ENCODE data around the gene SETBP1.

The SETBP1 gene

DNA sequence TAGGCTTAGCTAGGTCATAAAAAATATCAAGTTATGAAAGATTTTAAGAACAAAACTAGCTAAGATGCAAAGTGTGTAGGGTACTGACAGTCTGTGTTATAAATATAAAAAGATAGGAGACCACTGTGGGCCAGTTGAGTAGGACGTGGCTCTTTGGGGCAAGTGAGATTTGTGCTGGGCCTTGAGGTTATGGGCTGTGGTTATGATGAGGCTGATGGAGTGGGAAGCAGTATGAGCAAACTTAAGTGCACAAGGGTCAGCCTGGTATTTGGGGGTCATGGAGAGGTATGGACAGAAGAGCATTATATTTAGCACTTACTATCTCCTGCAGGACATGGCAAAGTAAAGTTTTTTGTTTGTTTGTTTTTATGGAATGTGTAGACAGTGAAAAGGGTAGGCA lies 70.1 kb downstream of the SETBP1 start:
- H3K9me3 ChIP-seq (ENCODE audit: control insufficient read depth, low read depth, low read length): no peaks in the 10 kb centered on the region
- no peaks in the 10 kb centered on the region for H3K36me3 ChIP-seq (ENCODE audit: control insufficient read depth, low read depth, low read length)
- H3K4me3 ChIP-seq (ENCODE audit: low read length): no peak overlapping the region
- H3K27me3 ChIP-seq (ENCODE audit: control insufficient read depth, insufficient read depth, low read length): no peaks in the 10 kb centered on the region
- no peak overlapping the region for H3K27ac ChIP-seq (ENCODE audit: low read length)
- no peaks in the 10 kb centered on the region for H3K4me1 ChIP-seq (ENCODE audit: control insufficient read depth, low read depth, low read length)
- H3K9ac ChIP-seq (ENCODE audit: low read length): no peak overlapping the region

GRCh38 chr18:44754567-44754966 lies 73.9 kb downstream of the SETBP1 start:
- no peaks in the 10 kb centered on the region for H3K4me1 ChIP-seq (ENCODE audit: control insufficient read depth, low read depth, low read length)

DNA sequence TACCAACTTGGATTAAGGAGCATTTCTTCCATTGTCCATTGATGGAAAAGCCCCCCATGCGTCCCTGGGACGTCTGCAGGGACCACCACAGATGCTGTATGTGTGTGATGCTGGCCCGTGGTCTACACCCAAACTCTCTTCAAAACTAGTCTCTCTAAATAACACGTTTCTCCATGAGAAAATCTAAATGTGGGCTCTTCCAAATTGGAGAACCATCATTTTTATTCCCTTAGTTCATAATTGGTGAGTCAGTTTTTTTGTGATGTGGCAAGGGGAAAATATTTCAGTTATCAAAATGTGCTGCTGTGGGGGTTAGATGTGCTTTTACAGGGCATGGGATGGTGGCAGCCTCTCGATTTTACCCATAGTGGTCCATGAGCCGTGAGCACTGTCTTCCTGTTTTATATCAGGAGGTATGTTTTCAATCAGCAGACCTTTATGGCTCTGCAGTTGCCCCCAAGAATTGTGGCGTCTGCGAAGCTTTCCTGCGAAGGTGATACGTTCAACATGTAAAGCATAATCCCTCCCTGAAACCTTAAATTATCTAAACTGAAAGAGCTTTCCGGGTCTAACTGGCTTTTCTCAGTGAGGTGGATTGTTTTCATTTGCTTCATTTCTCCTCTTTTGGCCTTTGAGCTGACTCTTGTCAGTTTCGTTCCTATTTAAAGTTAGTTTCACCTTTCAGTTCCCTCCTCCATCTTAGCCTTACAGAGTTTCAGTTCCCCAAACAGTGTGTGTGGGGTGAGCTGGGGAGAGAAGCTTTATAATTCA lies 78.4 kb downstream of the SETBP1 start:
- Histone ChIP-seq H3K9ac (ENCODE audit: low read length) (no peak overlapping the region), H3K27ac (ENCODE audit: low read length) (no peak overlapping the region)

More at GRCh38 chr18:44754567-44754966, 73.9 kb downstream of the SETBP1 start:
- Histone ChIP-seq H3K9me3 (ENCODE audit: control insufficient read depth, low read depth, low read length) (no peaks in the 10 kb centered on the region), H3K4me3 (ENCODE audit: low read length) (no peak overlapping the region), H3K36me3 (ENCODE audit: control insufficient read depth, low read depth, low read length) (no peaks in the 10 kb centered on the region), H3K27me3 (ENCODE audit: control insufficient read depth, insufficient read depth, low read length) (no peaks in the 10 kb centered on the region), H3K9ac (ENCODE audit: low read length) (no peak overlapping the region), H3K27ac (ENCODE audit: low read length) (no peak overlapping the region)

GRCh38 chr18:44759925-44760342 lies 79.2 kb downstream of the SETBP1 start:
- no peak overlapping the region for H3K4me3 ChIP-seq (ENCODE audit: low read length)
- H3K9me3 ChIP-seq (ENCODE audit: control insufficient read depth, low read depth, low read length): no peaks in the 10 kb centered on the region
- H3K9ac ChIP-seq (ENCODE audit: low read length): no peak overlapping the region
- H3K27me3 ChIP-seq (ENCODE audit: control insufficient read depth, insufficient read depth, low read length): no peaks in the 10 kb centered on the region
- H3K36me3 ChIP-seq (ENCODE audit: control insufficient read depth, low read depth, low read length): no peaks in the 10 kb centered on the region
- no peak overlapping the region for H3K27ac ChIP-seq (ENCODE audit: low read length)
- H3K4me1 ChIP-seq (ENCODE audit: control insufficient read depth, low read depth, low read length): no peaks in the 10 kb centered on the region

More for the DNA sequence above, 78.4 kb downstream of the SETBP1 start:
- Histone ChIP-seq H3K9me3 (ENCODE audit: control insufficient read depth, low read depth, low read length) (no peaks in the 10 kb centered on the region), H3K4me3 (ENCODE audit: low read length) (no peak overlapping the region), H3K4me1 (ENCODE audit: control insufficient read depth, low read depth, low read length) (no peaks in the 10 kb centered on the region), H3K27me3 (ENCODE audit: control insufficient read depth, insufficient read depth, low read length) (no peaks in the 10 kb centered on the region), H3K36me3 (ENCODE audit: control insufficient read depth, low read depth, low read length) (no peaks in the 10 kb centered on the region)

- peaks cover 8% of the 10 kb centered on the region for H3K4me1 ChIP-seq (ENCODE audit: control insufficient read depth, low read depth, low read length)
- no peaks in the 10 kb centered on the region for H3K27me3 ChIP-seq (ENCODE audit: control insufficient read depth, insufficient read depth, low read length)
- H3K27ac ChIP-seq (ENCODE audit: low read length): no peak overlapping the region
- H3K9me3 ChIP-seq (ENCODE audit: control insufficient read depth, low read depth, low read length): no peaks in the 10 kb centered on the region
- H3K9ac ChIP-seq (ENCODE audit: low read length): no peak overlapping the region
- H3K4me3 ChIP-seq (ENCODE audit: low read length): no peak overlapping the region
- H3K36me3 ChIP-seq (ENCODE audit: control insufficient read depth, low read depth, low read length): no peaks in the 10 kb centered on the region
These were observed 81.1 kb downstream of the SETBP1 start for GRCh38 chr18:44761812-44762211.

DNA sequence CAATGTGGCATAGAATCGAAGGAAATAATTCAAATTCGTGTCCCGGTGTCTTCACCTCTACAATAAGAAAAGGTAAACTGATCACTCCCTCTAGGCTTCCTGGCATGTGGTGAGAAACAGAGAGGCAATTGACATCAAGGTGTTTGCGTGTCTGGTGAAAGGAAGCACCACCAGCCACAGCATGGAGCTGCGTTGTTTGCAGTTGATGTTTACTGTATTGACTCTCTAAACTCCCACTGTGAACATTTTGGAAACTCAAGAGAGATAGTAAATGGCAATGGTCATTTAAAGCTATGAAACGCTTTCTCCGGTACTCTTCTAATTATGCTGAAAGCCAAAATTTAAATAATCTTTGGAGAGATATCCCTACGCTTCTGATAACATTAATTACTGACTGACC lies 82.6 kb downstream of the SETBP1 start:
- Histone ChIP-seq H3K9me3 (ENCODE audit: control insufficient read depth, low read depth, low read length) (no peaks in the 10 kb centered on the region), H3K36me3 (ENCODE audit: control insufficient read depth, low read depth, low read length) (no peaks in the 10 kb centered on the region), H3K9ac (ENCODE audit: low read length) (no peak overlapping the region), H3K4me3 (ENCODE audit: low read length) (no peak overlapping the region), H3K27me3 (ENCODE audit: control insufficient read depth, insufficient read depth, low read length) (no peaks in the 10 kb centered on the region), H3K27ac (ENCODE audit: low read length) (no peak overlapping the region), H3K4me1 (ENCODE audit: control insufficient read depth, low read depth, low read length) (peaks cover 14% of the 10 kb centered on the region)

DNA sequence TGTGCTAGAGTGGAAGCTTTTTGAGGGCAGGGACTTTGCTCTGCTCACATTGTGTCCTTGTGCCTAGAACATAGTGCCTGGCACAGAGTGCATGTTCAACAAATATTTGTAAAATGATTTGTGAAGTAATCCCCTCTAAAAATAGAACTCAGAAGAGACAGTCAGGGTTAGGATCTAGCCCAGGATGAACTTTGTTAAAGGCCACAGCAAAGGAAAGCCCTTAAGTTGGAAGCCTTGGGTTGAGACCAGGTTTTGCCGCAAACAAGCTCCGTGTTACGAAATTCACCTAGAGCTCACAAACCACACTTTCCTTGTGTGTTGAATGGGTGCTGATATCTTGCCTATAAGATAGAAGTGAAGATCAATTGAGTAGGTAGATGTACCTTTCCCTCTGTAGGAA lies 84.2 kb downstream of the SETBP1 start:
- Histone ChIP-seq H3K9me3 (ENCODE audit: control insufficient read depth, low read depth, low read length) (no peaks in the 10 kb centered on the region), H3K36me3 (ENCODE audit: control insufficient read depth, low read depth, low read length) (no peaks in the 10 kb centered on the region), H3K4me3 (ENCODE audit: low read length) (no peak overlapping the region)

GRCh38 chr18:44765456-44765855 lies 84.8 kb downstream of the SETBP1 start:
- H3K36me3 ChIP-seq (ENCODE audit: control insufficient read depth, low read depth, low read length): no peaks in the 10 kb centered on the region
- no peaks in the 10 kb centered on the region for H3K27me3 ChIP-seq (ENCODE audit: control insufficient read depth, insufficient read depth, low read length)
- H3K27ac ChIP-seq (ENCODE audit: low read length): no peak overlapping the region
- no peak overlapping the region for H3K4me3 ChIP-seq (ENCODE audit: low read length)
- H3K9me3 ChIP-seq (ENCODE audit: control insufficient read depth, low read depth, low read length): no peaks in the 10 kb centered on the region
- H3K9ac ChIP-seq (ENCODE audit: low read length): no peak overlapping the region
- peaks cover 14% of the 10 kb centered on the region for H3K4me1 ChIP-seq (ENCODE audit: control insufficient read depth, low read depth, low read length)

More for the DNA sequence above, 84.2 kb downstream of the SETBP1 start:
- Histone ChIP-seq H3K27ac (ENCODE audit: low read length) (no peak overlapping the region), H3K9ac (ENCODE audit: low read length) (no peak overlapping the region), H3K27me3 (ENCODE audit: control insufficient read depth, insufficient read depth, low read length) (no peaks in the 10 kb centered on the region), H3K4me1 (ENCODE audit: control insufficient read depth, low read depth, low read length) (peaks cover 14% of the 10 kb centered on the region)

GRCh38 chr18:44766450-44766849 lies 85.8 kb downstream of the SETBP1 start:
- Histone ChIP-seq H3K4me3 (ENCODE audit: low read length) (no peak overlapping the region), H3K27ac (ENCODE audit: low read length) (no peak overlapping the region), H3K4me1 (ENCODE audit: control insufficient read depth, low read depth, low read length) (peaks cover 14% of the 10 kb centered on the region), H3K27me3 (ENCODE audit: control insufficient read depth, insufficient read depth, low read length) (no peaks in the 10 kb centered on the region), H3K9ac (ENCODE audit: low read length) (no peak overlapping the region), H3K36me3 (ENCODE audit: control insufficient read depth, low read depth, low read length) (no peaks in the 10 kb centered on the region), H3K9me3 (ENCODE audit: control insufficient read depth, low read depth, low read length) (no peaks in the 10 kb centered on the region)

GRCh38 chr18:44767807-44768206 lies 87.1 kb downstream of the SETBP1 start:
- Histone ChIP-seq H3K27me3 (ENCODE audit: control insufficient read depth, insufficient read depth, low read length) (no peaks in the 10 kb centered on the region), H3K27ac (ENCODE audit: low read length) (no peak overlapping the region), H3K4me3 (ENCODE audit: low read length) (no peak overlapping the region), H3K9ac (ENCODE audit: low read length) (no peak overlapping the region), H3K9me3 (ENCODE audit: control insufficient read depth, low read depth, low read length) (no peaks in the 10 kb centered on the region), H3K4me1 (ENCODE audit: control insufficient read depth, low read depth, low read length) (peaks cover 14% of the 10 kb centered on the region), H3K36me3 (ENCODE audit: control insufficient read depth, low read depth, low read length) (no peaks in the 10 kb centered on the region)

DNA sequence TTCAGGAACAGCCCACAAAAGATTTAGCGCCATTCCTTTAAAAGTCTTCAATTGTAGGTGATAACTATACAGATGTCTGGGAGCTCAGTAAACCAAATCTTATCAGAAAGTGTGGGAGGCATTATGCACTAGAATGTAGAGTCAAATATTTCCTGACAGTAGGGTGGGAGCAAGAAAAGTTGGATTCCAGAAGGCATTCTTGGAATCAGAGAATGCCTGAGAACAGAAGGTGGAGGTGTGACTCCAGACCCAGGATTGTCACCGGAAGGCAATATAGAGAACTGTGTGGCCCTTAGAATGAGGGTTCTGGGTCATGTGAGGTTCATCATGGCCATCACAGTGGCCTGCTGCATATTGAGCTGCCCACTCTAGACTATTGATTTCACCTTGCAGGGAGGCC lies 90.0 kb downstream of the SETBP1 start:
- no peak overlapping the region for H3K4me3 ChIP-seq (ENCODE audit: low read length)
- H3K4me1 ChIP-seq (ENCODE audit: control insufficient read depth, low read depth, low read length): peaks cover 10% of the 10 kb centered on the region
- H3K27ac ChIP-seq (ENCODE audit: low read length): no peak overlapping the region
- no peaks in the 10 kb centered on the region for H3K9me3 ChIP-seq (ENCODE audit: control insufficient read depth, low read depth, low read length)
- no peak overlapping the region for H3K9ac ChIP-seq (ENCODE audit: low read length)
- H3K27me3 ChIP-seq (ENCODE audit: control insufficient read depth, insufficient read depth, low read length): no peaks in the 10 kb centered on the region
- H3K36me3 ChIP-seq (ENCODE audit: control insufficient read depth, low read depth, low read length): no peaks in the 10 kb centered on the region

DNA sequence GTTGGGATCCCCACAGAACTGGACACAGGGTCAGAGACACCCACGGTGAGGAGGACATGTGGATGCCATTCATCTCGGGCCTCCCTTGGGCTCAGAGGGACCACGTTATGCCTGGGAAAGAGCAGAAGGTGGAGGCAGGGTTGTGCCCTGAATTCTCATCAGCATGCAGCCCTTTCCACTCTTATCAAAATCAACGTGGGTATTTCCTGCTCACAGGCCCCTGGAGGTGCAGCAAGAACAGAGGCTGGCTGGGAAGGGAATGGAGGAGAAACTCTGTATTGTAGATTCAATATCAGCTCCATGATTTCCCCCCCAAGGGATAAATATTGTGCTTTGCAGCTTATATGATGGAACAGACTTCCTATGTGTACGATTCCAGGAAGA lies 90.9 kb downstream of the SETBP1 start:
- Histone ChIP-seq H3K4me1 (ENCODE audit: control insufficient read depth, low read depth, low read length) (peaks cover 6% of the 10 kb centered on the region), H3K36me3 (ENCODE audit: control insufficient read depth, low read depth, low read length) (no peaks in the 10 kb centered on the region), H3K27ac (ENCODE audit: low read length) (no peak overlapping the region), H3K9me3 (ENCODE audit: control insufficient read depth, low read depth, low read length) (no peaks in the 10 kb centered on the region), H3K27me3 (ENCODE audit: control insufficient read depth, insufficient read depth, low read length) (no peaks in the 10 kb centered on the region), H3K4me3 (ENCODE audit: low read length) (no peak overlapping the region), H3K9ac (ENCODE audit: low read length) (no peak overlapping the region)

Data from iPS-18a (cell line).